Measurements from ENCODE around the gene TYROBP.

DNA sequence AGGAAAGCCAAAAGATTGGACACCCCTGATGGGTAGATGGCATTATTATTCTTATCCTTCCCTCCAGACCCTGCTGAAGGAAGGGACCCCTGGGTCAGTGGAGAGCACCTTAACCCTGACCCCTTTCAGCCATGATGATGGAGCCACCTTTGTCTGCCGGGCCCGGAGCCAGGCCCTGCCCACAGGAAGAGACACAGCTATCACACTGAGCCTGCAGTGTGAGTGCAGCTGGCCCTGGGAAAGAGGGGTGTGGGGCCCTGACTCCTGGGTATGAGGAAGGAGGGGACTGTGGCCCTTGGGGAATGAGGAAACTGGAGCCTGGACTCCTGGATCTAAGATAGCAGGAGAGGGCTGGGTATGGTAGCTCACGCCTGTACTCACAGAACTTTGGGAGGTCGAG is 48.7 kb downstream of the TYROBP start:
- TF ChIP-seq, protein P1, sequence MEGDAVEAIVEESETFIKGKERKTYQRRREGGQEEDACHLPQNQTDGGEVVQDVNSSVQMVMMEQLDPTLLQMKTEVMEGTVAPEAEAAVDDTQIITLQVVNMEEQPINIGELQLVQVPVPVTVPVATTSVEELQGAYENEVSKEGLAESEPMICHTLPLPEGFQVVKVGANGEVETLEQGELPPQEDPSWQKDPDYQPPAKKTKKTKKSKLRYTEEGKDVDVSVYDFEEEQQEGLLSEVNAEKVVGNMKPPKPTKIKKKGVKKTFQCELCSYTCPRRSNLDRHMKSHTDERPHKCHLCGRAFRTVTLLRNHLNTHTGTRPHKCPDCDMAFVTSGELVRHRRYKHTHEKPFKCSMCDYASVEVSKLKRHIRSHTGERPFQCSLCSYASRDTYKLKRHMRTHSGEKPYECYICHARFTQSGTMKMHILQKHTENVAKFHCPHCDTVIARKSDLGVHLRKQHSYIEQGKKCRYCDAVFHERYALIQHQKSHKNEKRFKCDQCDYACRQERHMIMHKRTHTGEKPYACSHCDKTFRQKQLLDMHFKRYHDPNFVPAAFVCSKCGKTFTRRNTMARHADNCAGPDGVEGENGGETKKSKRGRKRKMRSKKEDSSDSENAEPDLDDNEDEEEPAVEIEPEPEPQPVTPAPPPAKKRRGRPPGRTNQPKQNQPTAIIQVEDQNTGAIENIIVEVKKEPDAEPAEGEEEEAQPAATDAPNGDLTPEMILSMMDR (IDR thresholded peaks at IDR 0.05; ENCODE audit: insufficient read depth, low read length, poor library complexity, severe bottlenecking) = no peak
- no peak for TF ChIP-seq EZH2phosphoT487 (conservative IDR thresholded peaks at IDR 0.05; ENCODE audit: low read length)

Data from SU-DHL-6 (cell line).